A673 (cell line): ENCODE measurements around the gene RAP1GDS1.

Experiments
- EZH2 ChIP-seq: fragments of 200-600 bp; sonication (generic); IDR thresholded peaks from 2 replicates; pipeline ENCODE4 v1.6.1; 2017; ENCODE audit warnings: borderline replicate concordance, low read depth, mild to moderate bottlenecking, mixed read lengths, antibody characterized with exemption, low read length; ENCODE audit not compliant: poor library complexity, severe bottlenecking
- TF ChIP-seq, protein P1 (sequence below): fragments of 300-800, 200-600 bp; sonication (generic); conservative IDR thresholded peaks from 2 replicates; pipeline ENCODE4 v1.5.1; 2017; ENCODE audit warnings: low read depth, mild to moderate bottlenecking, antibody characterized with exemption, low read length, moderate library complexity, mixed read lengths

DNA sequence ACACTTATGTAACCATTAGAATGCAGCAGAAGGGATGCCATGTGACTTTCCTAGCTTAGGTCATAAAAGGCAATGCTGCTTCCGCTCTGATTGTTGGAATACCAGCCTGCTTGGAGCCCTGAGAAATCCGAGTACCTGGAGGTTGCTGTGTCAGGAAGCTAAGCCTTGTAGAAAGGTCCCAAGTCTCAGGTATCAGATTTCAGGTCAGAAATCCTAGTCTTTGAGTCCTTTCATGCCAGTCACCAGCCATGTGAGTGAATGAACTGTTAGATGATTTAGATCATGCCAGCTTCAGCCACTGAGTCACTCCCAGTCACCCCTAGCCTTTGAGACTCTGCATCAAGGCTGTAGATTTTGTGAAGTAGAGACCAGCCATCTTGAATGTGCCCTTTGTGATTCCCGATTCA is 23.5 kb downstream of the RAP1GDS1 start:
- TF ChIP-seq, protein P1, sequence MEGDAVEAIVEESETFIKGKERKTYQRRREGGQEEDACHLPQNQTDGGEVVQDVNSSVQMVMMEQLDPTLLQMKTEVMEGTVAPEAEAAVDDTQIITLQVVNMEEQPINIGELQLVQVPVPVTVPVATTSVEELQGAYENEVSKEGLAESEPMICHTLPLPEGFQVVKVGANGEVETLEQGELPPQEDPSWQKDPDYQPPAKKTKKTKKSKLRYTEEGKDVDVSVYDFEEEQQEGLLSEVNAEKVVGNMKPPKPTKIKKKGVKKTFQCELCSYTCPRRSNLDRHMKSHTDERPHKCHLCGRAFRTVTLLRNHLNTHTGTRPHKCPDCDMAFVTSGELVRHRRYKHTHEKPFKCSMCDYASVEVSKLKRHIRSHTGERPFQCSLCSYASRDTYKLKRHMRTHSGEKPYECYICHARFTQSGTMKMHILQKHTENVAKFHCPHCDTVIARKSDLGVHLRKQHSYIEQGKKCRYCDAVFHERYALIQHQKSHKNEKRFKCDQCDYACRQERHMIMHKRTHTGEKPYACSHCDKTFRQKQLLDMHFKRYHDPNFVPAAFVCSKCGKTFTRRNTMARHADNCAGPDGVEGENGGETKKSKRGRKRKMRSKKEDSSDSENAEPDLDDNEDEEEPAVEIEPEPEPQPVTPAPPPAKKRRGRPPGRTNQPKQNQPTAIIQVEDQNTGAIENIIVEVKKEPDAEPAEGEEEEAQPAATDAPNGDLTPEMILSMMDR = no peak
- TF ChIP-seq EZH2 = no peak
